Gastroesophageal sphincter (tissue), 3 donors: ENCODE measurements around the gene FSTL5.

Experiments used
- CTCF ChIP-seq, 4 experiments: fragments of 200-600 bp in 2 of 4; fragments of 450-650 bp in 2 of 4; sonication (generic) in 1 of 4; IDR thresholded peaks; one replicate each; pipeline ENCODE4 v1.5.1; 2017 to 2019; ENCODE audit warnings: antibody characterized with exemption in 4 of 4, mild to moderate bottlenecking in 2 of 4, moderate library complexity in 2 of 4
- EP300 ChIP-seq: sonication (generic); formaldehyde crosslinking; IDR thresholded peaks from one replicate; pipeline ENCODE4 v1.6.1; 2017; ENCODE audit warnings: antibody characterized with exemption, mild to moderate bottlenecking
- POLR2AphosphoS5 ChIP-seq: sonication (generic); formaldehyde crosslinking; IDR thresholded peaks from one replicate; pipeline ENCODE4 v1.6.1; 2017; ENCODE audit warnings: antibody characterized with exemption

- TF ChIP-seq CTCF (IDR thresholded peaks at IDR 0.05) (no peak), EP300 (no peak), POLR2AphosphoS5 (no peak)
Observed at GRCh38 chr4:161359491-161359890, 804.3 kb downstream of the FSTL5 start.
